HepG2 (cell line): ENCODE results near the gene TEX19. TPM values are rescaled to one million over a fixed set of nuclear protein-coding genes. Genes with fewer than 3 reads are reported as not detected.

Source experiments
- ATAC-seq: fragments of 200-7000 bp; cut with Tn5 transposase; 3 replicates; pipeline ENCODE4 v1.9.1; 2020; ENCODE audit warnings: mild to moderate bottlenecking, moderate library complexity
- BruUV-seq: library from RNA; stranded (reverse); fragments of 400-500 nt; replicated peaks from 2 replicates; lab custom pipeline; 2021; lab: Mats Ljungman, UMichigan
- CTCF ChIA-PET: fragments of 300-600 bp; formaldehyde crosslinking; extraction: SDS; loops from one replicate; lab custom pipeline; 2021; ENCODE audit warnings: low total read pairs, inconsistent platforms, low intra/inter-chr PET ratio; lab: Yijun Ruan, JAX
- POLR2A ChIA-PET: fragments of 350-600 bp; sonication (Branson Sonifier 250); formaldehyde crosslinking; loops from one replicate; lab custom pipeline; 2020; ENCODE audit warnings: antibody characterized with exemption, inconsistent platforms; lab: Yijun Ruan, JAX
- DNase-seq: peaks from one replicate; pipeline ENCODE4 v3.0.0-alpha.2; 2015; ENCODE audit warnings: low spot score
- FAIRE-seq: peaks from 3 replicates; lab custom pipeline; 2011; peaks lifted over from hg19 to GRCh38; lab: Jason Lieb, UNC
- H2AFZ ChIP-seq: one replicate; pipeline ENCODE4 v1.6.1; 2011; ENCODE audit warnings: low read length, inconsistent platforms
- H3K27ac ChIP-seq: fragments of 300-600 bp; 3 replicates; pipeline ENCODE4 v1.8.0; 2011; ENCODE audit warnings: mixed run types, mild to moderate bottlenecking, mixed read lengths, low read length, inconsistent platforms; ENCODE audit not compliant: insufficient read depth; ENCODE audit errors: extremely low read length
- H3K27me3 ChIP-seq, 2 experiments: fragments of 200-600 bp in 1 of 2; 2 replicates in 1 of 2; 3 replicates in 1 of 2; pipeline versions ENCODE4 v1.6.0 to v1.8.0; 2011; ENCODE audit warnings: low read length in 2 of 2, mild to moderate bottlenecking in 2 of 2, moderate library complexity in 2 of 2, inconsistent platforms in 1 of 2; ENCODE audit not compliant: insufficient read depth in 2 of 2, control insufficient read depth in 1 of 2
- H3K36me3 ChIP-seq, 2 experiments: fragments of 200-600 bp in 1 of 2; replicated peaks in 1 of 2; 2 replicates in 1 of 2; 3 replicates in 1 of 2; pipeline versions ENCODE4 v1.5.1 to v1.8.0; 2011; ENCODE audit warnings: low read length in 2 of 2, inconsistent platforms in 1 of 2; ENCODE audit not compliant: insufficient read depth in 2 of 2, control insufficient read depth in 1 of 2
- H3K4me1 ChIP-seq: 2 replicates; pipeline ENCODE4 v1.5.1; 2012; ENCODE audit warnings: low read length, inconsistent platforms; ENCODE audit not compliant: insufficient read depth
- H3K4me2 ChIP-seq: 2 replicates; pipeline ENCODE4 v1.6.0; 2011; ENCODE audit warnings: low read depth, low read length, inconsistent platforms
- H3K4me3 ChIP-seq, 3 experiments: fragments of 200-600 bp in 1 of 3; sonication (generic), shearing (Covaris generic) in 1 of 3; replicated peaks in 1 of 3; 2 replicates each; pipeline ENCODE4 v1.5.1; 2011 to 2016; ENCODE audit warnings: low read length in 3 of 3, inconsistent platforms in 2 of 3, low read depth in 2 of 3, mild to moderate bottlenecking in 2 of 3, control low read depth in 1 of 3, mixed read lengths in 1 of 3; ENCODE audit not compliant: insufficient read depth in 1 of 3
- H3K79me2 ChIP-seq: one replicate; pipeline ENCODE4 v1.6.1; 2011; ENCODE audit warnings: low read length, inconsistent platforms; ENCODE audit not compliant: insufficient read depth
- H3K9ac ChIP-seq: 2 replicates; pipeline ENCODE4 v1.6.0; 2011; ENCODE audit warnings: mild to moderate bottlenecking, low read depth, low read length, inconsistent platforms; ENCODE audit not compliant: insufficient read depth
- H3K9me3 ChIP-seq: 2 replicates; pipeline ENCODE4 v1.5.1; 2012; ENCODE audit warnings: mild to moderate bottlenecking, low read length
- H4K20me1 ChIP-seq: 2 replicates; pipeline ENCODE4 v1.6.0; 2011; ENCODE audit warnings: inconsistent platforms, mild to moderate bottlenecking, low read length, moderate library complexity; ENCODE audit not compliant: insufficient read depth
- AHR ChIP-seq: IDR thresholded peaks from 2 replicates; pipeline ENCODE4 v1.6.1; 2018; ENCODE audit warnings: missing genetic modification reagents, missing compliant biosample characterization
- MED13 ChIP-seq: sonication (generic); formaldehyde crosslinking; IDR thresholded peaks from 2 replicates; pipeline ENCODE4 v1.5.0; 2020; ENCODE audit warnings: missing genetic modification reagents
- PBX2 ChIP-seq: IDR thresholded peaks from 2 replicates; pipeline ENCODE4 v1.6.1; 2016; ENCODE audit warnings: control low read depth
- USF2 ChIP-seq, 2 experiments: sonication (generic) in 1 of 2; formaldehyde crosslinking in 1 of 2; IDR thresholded peaks; 2 replicates each; pipeline versions ENCODE4 v1.5.1 to v1.6.1; 2011 to 2020; ENCODE audit warnings: borderline replicate concordance in 1 of 2, low read depth in 1 of 2, low read length in 1 of 2, mild to moderate bottlenecking in 1 of 2, missing genetic modification reagents in 1 of 2, moderate library complexity in 1 of 2
- ZBTB33 ChIP-seq: sonication (generic); formaldehyde crosslinking; IDR thresholded peaks from 2 replicates; pipeline ENCODE4 v1.4.0; 2020; ENCODE audit warnings: missing genetic modification reagents
- ZBTB38 ChIP-seq: sonication (generic); formaldehyde crosslinking; IDR thresholded peaks from 2 replicates; pipeline ENCODE4 v1.5.1; 2020; ENCODE audit warnings: mild to moderate bottlenecking, missing genetic modification reagents
- ZBTB7B ChIP-seq: sonication (generic); formaldehyde crosslinking; IDR thresholded peaks from 2 replicates; pipeline ENCODE4 v1.4.0; 2020; ENCODE audit warnings: missing genetic modification reagents
- ZNF101 ChIP-seq: sonication (generic); formaldehyde crosslinking; IDR thresholded peaks from 2 replicates; pipeline ENCODE4 v1.4.0; 2020; ENCODE audit warnings: mild to moderate bottlenecking, low read depth, missing genetic modification reagents, borderline replicate concordance
- ZNF607 ChIP-seq: sonication (generic); formaldehyde crosslinking; IDR thresholded peaks from 2 replicates; pipeline ENCODE4 v1.5.1; 2020; ENCODE audit warnings: missing genetic modification reagents, mild to moderate bottlenecking, borderline replicate concordance
- ZNF687 ChIP-seq: sonication (generic); formaldehyde crosslinking; IDR thresholded peaks from 2 replicates; pipeline ENCODE4 v1.5.1; 2020; ENCODE audit warnings: mild to moderate bottlenecking, missing genetic modification reagents, moderate library complexity
- ZNF724P ChIP-seq: sonication (generic); formaldehyde crosslinking; IDR thresholded peaks from 2 replicates; pipeline ENCODE4 v1.8.0; 2022; ENCODE audit warnings: missing genetic modification reagents, borderline replicate concordance
- ZNF768 ChIP-seq: sonication (generic); formaldehyde crosslinking; IDR thresholded peaks from 2 replicates; pipeline ENCODE4 v1.4.0; 2020; ENCODE audit warnings: missing genetic modification reagents
- WGBS: methylation state at CpG from one replicate; pipeline ENCODE4 v1.1.6; 2017; ENCODE audit warnings: low lambda C conversion rate; 5-methylcytosine and 5-hydroxymethylcytosine counted together
- in situ Hi-C: cut with HindIII; loops from 2 replicates; pipeline ENCODE4 v1.10.0; 2017; ENCODE audit warnings: low pct_unique_long_range_greater_than_20kb; ENCODE audit not compliant: extremely low pct_ligation_motif_present
- intact Hi-C: fragments of 100-400 bp; cut with micrococcal nuclease; formaldehyde crosslinking; loops from one replicate; pipeline ENCODE4 v1.10.0; 2022; ENCODE audit not compliant: unreplicated experiment
- polyA plus RNA-seq, 8 experiments: library from polyadenylated mRNA; depleted of rRNA in 3 of 8; stranded (reverse) in 7 of 8; unstranded in 1 of 8; fragments of >200 nt; fragmentation: Illumina TruSeq in 4 of 8; extraction: Trizol in 4 of 8; gene quantifications; 2 replicates each; pipeline versions ENCODE4 v1.2.1 to v1.2.3, GENCODE V29; 2011 to 2016; ENCODE audit warnings: low read depth in 4 of 8, missing spikeins in 1 of 8, mixed read lengths in 1 of 8; ENCODE audit not compliant: insufficient read depth in 1 of 8
- total RNA-seq, 5 experiments: library from RNA; depleted of rRNA; stranded (reverse); fragments of >200 nt; fragmentation: Illumina TruSeq; extraction: Trizol; gene quantifications; 2 replicates each; pipeline ENCODE4 v1.2.3, GENCODE V29; 2016; ENCODE audit warnings: low read depth in 1 of 5

Gene TEX19
- total and polyA plus RNA-seq, 2 of the 13 experiments (the other 11 are each of a cell fraction or from before 2014, with no cell fraction given): 1.3 to 6.0 TPM

GRCh38 chr17:82373731-82374625, 14.9 kb downstream of the TEX19 start:
- in situ Hi-C loops: no loop called here
- CTCF ChIA-PET: no interaction called here
- POLR2A ChIA-PET: interaction anchor here (0.5 to 1.5 kb wide), 4 partner anchors 10 to 183 kb away, joined by 3 to 7 read pairs (median 3); no protein-coding TSS in a partner anchor
- 0 out of 2 replicates have a peak overlapping the region, but pooled peaks have one; percentile 7 for H3K9ac ChIP-seq
- H3K79me2 ChIP-seq: no peaks in the 10 kb centered on the region
- no peak overlapping the region for H2AFZ ChIP-seq
- no peaks in the 10 kb centered on the region for H3K9me3 ChIP-seq
- peak overlapping the region; percentile 42; the same call in 1 of the 2 replicates for H3K4me2 ChIP-seq
- DNase-seq (no peak), ATAC-seq (0 out of 3 replicates have a peak, but pooled peaks have one; percentile 4), FAIRE-seq (no peak)
- no peaks in the 10 kb centered on the region for H3K36me3 ChIP-seq
- H4K20me1 ChIP-seq: no peaks in the 10 kb centered on the region
- peaks cover 2 to 11% of the 10 kb centered on the region in 2 experiments; a peak in 3 of 5 replicates for H3K27me3 ChIP-seq
- intact Hi-C loops: no loop called here
- H3K4me1 ChIP-seq: peaks cover 77% of the 10 kb centered on the region
- no TSS peak for BruUV-seq
- H3K4me3 ChIP-seq: no peak overlapping the region
- 50% methylated on average over 12 of the region's 37 CpGs for WGBS
- H3K27ac ChIP-seq: no peak overlapping the region
- TF ChIP-seq ZNF724P (CRISPR knock-in tag) (0 out of 2 replicates have a peak, but pooled peaks have one; percentile 35), ZNF768 (CRISPR knock-in tag) (0 out of 2 replicates have a peak, but pooled peaks have one; percentile 38), ZNF101 (CRISPR knock-in tag) (no peak), ZNF687 (CRISPR knock-in tag) (peak; percentile 55), ZNF607 (CRISPR knock-in tag) (no peak), ZBTB7B (CRISPR knock-in tag) (0 out of 2 replicates have a peak, but pooled peaks have one; percentile 13), PBX2 (CRISPR knock-in tag) (no peak), MED13 (CRISPR knock-in tag) (no peak), ZBTB38 (CRISPR knock-in tag) (peak; percentile 75; the same call in 1 of the 2 replicates), USF2 (IDR thresholded peaks at IDR 0.05; ENCODE audit: low read depth, low read length) (peak; percentile 59), USF2 (CRISPR knock-in tag; IDR thresholded peaks at IDR 0.05; ENCODE audit: borderline replicate concordance) (no peak), ZBTB33 (CRISPR knock-in tag) (peak; percentile 75), AHR (CRISPR knock-in tag) (no peak)
